Measurements from ENCODE around the gene DSG2.
"Not testable (repeated sequence)": the region's sequence is repeated elsewhere in the genome, so short reads cannot be mapped to it uniquely, and the experiment has no call there.

The DSG2 gene

DNA sequence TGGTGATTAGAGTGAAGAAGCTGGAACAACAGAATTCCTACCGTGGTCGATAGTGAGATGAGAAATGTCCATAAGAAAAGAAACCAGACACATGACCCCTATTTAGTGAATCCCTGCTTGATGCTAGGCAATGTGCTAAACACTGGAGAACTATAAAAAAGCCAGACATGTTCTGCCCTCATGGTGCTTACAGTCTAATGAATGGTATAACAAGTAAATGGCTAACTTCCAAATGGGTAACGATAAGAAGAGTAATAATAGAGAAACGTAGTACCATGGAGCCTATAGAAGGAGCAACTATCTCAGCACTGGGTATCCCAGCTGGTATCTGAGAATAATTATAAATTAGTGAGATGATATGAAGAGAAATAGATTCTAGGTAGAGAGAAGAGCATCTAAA, 5.0 kb downstream of the DSG2 start:
- DNase-seq = no peak

GRCh38 chr18:31504455-31505147, 6.6 kb downstream of the DSG2 start:
- DNase-seq = no peak

- no peak for DNase-seq
Observed at GRCh38 chr18:31505156-31505555, 7.2 kb downstream of the DSG2 start.

DNA sequence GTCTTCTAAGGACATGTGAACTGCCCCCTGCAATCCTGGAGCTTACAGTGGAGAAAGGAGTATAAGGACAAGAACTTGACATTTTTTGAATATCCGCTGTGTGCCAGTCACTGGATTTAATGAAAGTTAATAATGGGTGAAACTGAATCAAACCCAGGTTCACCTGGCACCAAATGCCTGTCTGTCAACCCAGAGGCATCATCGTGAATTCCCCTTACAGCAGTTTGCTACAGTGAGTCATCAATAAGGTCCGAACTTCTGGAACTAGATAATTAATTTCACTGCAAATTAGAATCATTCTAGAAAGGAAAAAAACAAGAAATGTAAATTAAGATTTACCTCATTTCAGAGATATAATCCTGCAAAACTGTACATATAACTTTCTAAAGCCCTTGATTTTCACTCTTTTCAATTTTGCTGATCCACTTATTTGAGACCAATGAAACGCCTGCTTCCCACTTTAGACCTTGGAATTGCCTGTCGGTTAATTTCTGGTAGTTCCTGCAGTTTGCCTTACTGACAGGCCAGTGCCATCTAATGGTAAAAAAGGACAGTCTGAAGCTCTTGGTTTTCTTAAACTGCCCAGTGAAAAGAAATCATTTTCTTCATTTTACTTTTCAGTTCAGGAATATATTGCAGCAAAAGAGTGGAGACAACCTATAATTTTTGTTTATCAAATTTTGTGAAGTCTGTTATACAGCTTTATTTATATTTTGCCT, 8.2 kb downstream of the DSG2 start:
- no peak for DNase-seq

DNA sequence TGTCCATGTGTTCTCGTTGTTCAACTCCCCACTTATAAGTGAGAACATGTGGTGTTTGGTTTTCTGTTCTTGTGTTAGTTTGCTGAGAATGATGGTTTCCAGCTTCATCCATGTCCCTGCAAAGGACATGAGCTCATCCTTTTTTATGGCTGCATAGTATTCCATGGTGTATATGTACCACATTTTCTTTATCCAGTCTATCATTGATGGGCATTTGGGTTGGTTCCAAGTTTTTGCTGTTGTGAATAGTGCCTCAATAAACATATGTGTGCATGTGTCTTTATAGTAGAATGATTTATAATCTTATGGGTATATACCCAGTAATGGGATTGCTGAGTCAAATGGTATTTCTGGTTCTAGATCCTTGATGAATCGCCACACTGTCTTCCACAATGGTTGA, 9.1 kb downstream of the DSG2 start:
- not testable (repeated sequence) for DNase-seq

- DNase-seq = no peak
Observed at GRCh38 chr18:31508781-31509180, 10.8 kb downstream of the DSG2 start.

GRCh38 chr18:31509571-31509970, 11.6 kb downstream of the DSG2 start:
- DNase-seq = no peak

- no peak for DNase-seq
Observed at GRCh38 chr18:31510319-31510718, 12.3 kb downstream of the DSG2 start.

DNA sequence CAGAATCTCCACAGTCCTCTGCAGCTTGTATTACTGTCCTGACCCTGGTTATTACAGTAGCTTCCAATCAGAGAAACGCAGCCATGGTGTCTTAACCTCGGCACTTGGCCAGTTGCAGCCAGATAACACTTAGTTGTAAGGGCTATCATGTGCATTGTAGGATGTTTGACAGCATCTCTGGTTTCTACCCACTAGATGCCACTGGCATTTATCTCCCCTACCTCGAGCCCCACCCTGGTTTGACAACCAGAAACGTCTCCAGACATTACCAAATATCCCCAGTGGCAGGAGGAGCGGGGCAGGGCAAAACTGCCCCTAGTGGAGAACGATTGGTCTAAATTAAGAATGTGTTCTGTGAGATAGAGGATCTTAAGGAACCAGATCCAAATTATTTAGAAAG, 13.1 kb downstream of the DSG2 start:
- DNase-seq = no peak

DNA sequence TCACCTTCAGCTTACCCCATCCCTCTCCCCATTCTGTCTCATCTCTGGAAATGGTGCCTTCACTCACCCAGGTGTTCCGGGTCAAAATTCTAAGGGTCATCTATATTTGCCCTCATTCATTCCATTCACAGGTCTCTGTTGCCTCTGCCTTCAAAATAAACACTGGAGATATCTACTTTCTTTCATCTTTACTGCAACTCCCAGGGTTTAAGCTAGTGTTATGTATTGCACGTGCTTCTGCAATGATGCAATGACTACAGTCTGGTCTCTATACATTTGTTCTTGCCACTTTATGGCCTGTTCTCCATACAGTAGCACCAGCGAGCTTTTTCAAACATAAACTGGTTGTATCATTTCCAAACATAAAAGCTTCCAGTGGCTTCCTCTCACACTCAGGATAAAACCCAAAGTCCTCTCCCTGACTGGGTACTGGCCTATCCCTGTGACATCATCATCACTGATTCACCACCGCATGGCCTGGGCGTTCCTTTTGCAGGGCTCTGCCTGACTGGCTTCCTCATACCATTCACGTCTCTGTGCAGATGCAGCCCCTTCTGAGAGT, 14.3 kb downstream of the DSG2 start:
- no peak for DNase-seq

GRCh38 chr18:31513189-31513935, 15.4 kb downstream of the DSG2 start:
- DNase-seq = no peak

- DNase-seq = no peak
Observed at GRCh38 chr18:31516437-31516836, 18.5 kb downstream of the DSG2 start.

GRCh38 chr18:31526374-31526773, 28.4 kb downstream of the DSG2 start:
- DNase-seq = no peak

DNA sequence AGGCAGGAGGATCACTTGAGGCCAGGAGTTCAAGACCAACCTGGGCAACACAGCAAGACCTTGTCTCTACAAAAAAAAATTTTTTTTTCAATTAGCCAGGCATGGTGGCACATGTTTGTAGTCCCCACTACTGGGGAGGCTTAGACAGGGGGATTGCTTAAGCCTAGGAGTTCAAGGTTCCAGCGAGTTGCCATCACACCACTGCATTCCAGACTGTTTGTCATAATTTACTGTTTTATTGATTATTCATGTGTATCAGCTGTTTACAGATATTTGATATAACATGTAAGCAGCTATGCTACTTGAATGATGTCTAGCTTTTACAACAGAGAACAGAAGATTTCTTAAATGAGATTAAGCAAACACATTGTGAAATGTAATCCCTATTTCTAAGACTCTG, 35.3 kb downstream of the DSG2 start:
- no peak for DNase-seq

- DNase-seq = peak; percentile 89
Observed at GRCh38 chr18:31538837-31539236, 40.9 kb downstream of the DSG2 start.

GRCh38 chr18:31546476-31546875, 48.5 kb downstream of the DSG2 start:
- no peak for DNase-seq

DNA sequence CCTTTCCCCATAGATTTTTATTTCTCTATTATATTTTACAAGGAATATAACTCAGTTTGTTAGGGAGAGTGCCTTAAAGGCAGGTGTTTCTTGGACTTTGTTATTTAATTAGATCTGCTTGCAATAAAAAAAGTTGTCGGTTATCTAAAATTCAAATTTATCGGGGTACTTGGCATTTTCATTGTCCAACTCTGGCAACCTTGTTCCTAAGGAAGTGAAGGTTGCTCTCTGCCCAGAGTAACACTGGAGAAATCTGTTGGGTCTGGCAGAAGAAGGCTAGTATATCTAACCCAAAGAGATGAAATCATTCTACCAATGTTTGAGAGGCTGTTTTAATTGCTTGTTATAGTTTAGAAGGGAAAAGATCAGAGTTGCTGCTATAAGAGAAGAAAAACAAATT, 50.9 kb downstream of the DSG2 start:
- DNase-seq = no peak

GRCh38 chr18:31549416-31549815, 51.4 kb downstream of the DSG2 start:
- no peak for DNase-seq

DNA sequence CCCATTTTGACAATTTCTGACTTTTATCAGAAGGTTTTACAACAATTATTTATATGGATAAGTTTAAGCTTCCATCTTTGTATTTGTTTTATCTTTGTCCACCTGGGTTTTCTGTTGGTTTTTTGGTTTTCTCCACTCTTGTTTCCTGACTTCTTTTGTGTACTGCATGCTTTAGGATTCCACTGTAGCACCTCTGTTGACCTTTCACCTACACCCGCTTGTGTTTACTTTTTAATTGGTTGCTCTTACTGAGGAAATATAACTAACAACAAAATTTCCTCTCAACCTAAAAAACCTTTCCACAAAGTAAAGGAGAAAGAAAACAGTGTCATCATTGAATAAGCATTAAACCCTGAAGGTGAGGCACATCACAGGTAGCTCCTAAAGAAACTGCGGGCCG, 53.9 kb downstream of the DSG2 start:
- no peak for DNase-seq

- DNase-seq = no peak
Observed at GRCh38 chr18:31553800-31554199, 55.8 kb downstream of the DSG2 start.

GRCh38 chr18:31554776-31555175, 56.8 kb downstream of the DSG2 start:
- DNase-seq = no peak

DNA sequence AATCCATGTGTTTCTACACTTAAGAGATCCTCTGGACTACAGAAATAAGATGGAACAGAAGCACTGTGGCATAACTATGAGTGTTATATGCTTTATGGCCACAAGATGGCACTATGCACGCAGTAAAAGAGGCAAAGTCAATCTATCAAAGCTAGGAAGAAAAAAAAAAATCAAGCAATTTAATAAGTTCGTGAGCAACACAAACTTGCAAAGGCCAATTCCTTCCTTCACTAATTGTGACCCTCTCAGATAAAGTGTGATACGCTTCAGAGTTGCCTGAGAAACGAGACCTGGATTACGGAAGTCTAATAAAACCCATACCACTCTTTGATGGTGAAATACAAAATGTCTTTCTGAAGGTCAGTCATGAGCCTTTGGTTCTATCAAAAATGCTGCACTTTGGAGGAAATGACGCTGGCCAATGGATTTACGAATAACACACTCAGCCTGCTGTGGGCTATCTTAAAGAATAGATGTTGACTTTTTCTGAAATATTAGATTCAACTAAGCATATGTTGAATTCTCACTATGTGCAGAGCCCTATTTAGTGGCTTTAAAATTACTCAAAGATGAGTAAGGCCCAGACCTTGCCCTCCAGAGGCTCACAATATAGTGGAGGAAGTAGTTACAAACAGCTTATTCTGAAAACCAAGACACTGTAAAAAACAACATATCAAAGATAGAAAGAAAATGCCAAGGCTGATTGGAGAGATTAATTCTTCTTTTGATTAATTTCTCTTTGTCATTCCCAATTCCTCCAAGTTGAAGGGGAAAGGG, 58.2 kb downstream of the DSG2 start:
- peak; percentile 16 for DNase-seq

DNA sequence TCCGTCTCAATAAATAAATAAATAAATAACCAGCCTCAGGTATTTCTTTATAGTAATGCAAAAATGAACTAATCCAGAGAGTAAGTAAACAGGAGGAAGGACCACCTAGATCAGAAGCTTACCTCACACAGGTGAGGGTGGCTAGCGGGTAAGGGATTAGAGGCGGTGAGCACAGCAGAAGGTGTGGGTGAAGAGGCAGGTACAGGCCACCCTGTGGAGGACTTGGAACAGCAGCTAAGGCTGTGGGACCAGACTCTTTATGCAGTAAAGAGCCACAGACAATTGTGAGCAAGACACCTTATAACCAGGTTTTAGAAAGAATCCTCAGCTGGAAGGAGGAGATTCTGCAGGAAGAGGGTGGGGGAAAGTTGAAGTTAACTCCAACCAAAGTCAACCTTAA, 59.5 kb downstream of the DSG2 start:
- no peak for DNase-seq

All from DMS79 (cell line).